GM12878 (cell line): ENCODE data around the gene TEKT5. TPM values are rescaled to one million over a fixed set of nuclear protein-coding genes. Genes with fewer than 3 reads are reported as not detected.

Source experiments
- ATAC-seq: fragments of 200-7000 bp; cut with Tn5 transposase; 3 replicates; pipeline ENCODE4 v1.9.1; 2020; ENCODE audit warnings: mild to moderate bottlenecking, moderate library complexity
- BruUV-seq: library from RNA; stranded (reverse); fragments of 400-500 nt; replicated peaks from 2 replicates; lab custom pipeline; 2021; lab: Mats Ljungman, UMichigan
- CTCF ChIA-PET: fragments of 300-600 bp; sonication (Branson Sonifier 250); formaldehyde crosslinking; extraction: SDS; loops from one replicate; lab custom pipeline; 2021; ENCODE audit warnings: inconsistent platforms; lab: Yijun Ruan, JAX
- POLR2A ChIA-PET: fragments of 350-600 bp; formaldehyde crosslinking; extraction: SDS; loops from one replicate; lab custom pipeline; 2021; ENCODE audit warnings: inconsistent platforms; lab: Charles Lee
- RAD21 ChIA-PET: fragments of 300-600 bp; sonication (Branson Sonifier 250); formaldehyde crosslinking; loops from one replicate; lab custom pipeline; 2023; ENCODE audit warnings: antibody characterized with exemption; ENCODE audit not compliant: unreplicated experiment; lab: Charles Lee
- SMC1A ChIA-PET: fragments of 300-600 bp; sonication (Branson Sonifier 250); formaldehyde crosslinking; loops from one replicate; lab custom pipeline; 2023; ENCODE audit not compliant: unreplicated experiment, uncharacterized antibody; lab: Charles Lee
- DNase-seq: peaks from one replicate; pipeline ENCODE4 v3.0.0-alpha.2; 2011; ENCODE audit warnings: low read depth, low spot score
- FAIRE-seq: peaks from 3 replicates; lab custom pipeline; 2011; peaks lifted over from hg19 to GRCh38; lab: Jason Lieb, UNC
- H2AFZ ChIP-seq: 2 replicates; pipeline ENCODE4 v1.6.0; 2011; ENCODE audit warnings: low read depth, low read length, control low read depth; ENCODE audit not compliant: control insufficient read depth
- H3K27ac ChIP-seq: 2 replicates; pipeline ENCODE4 v1.5.1; 2011; ENCODE audit warnings: control low read depth; ENCODE audit not compliant: control insufficient read depth, insufficient read depth
- H3K27me3 ChIP-seq, 2 experiments: replicated peaks in 1 of 2; 2 replicates each; pipeline versions ENCODE4 v1.6.0 to v1.6.1; 2011; ENCODE audit warnings: low read length in 1 of 2; ENCODE audit not compliant: control insufficient read depth in 2 of 2, insufficient read depth in 2 of 2
- H3K36me3 ChIP-seq, 2 experiments: 2 replicates each; pipeline ENCODE4 v1.5.1; 2011; ENCODE audit warnings: low read length in 1 of 2; ENCODE audit not compliant: control insufficient read depth in 2 of 2, insufficient read depth in 2 of 2
- H3K4me1 ChIP-seq: 2 replicates; pipeline ENCODE4 v1.6.1; 2011; ENCODE audit warnings: mild to moderate bottlenecking, low read length, moderate library complexity, mixed read lengths; ENCODE audit not compliant: control insufficient read depth, insufficient read depth
- H3K4me2 ChIP-seq: 2 replicates; pipeline ENCODE4 v1.6.0; 2011; ENCODE audit warnings: control low read depth; ENCODE audit not compliant: control insufficient read depth, insufficient read depth
- H3K4me3 ChIP-seq: fragments of 200-600 bp; sonication (generic); 2 replicates; pipeline ENCODE4 v1.5.1; 2016
- H3K79me2 ChIP-seq: 2 replicates; pipeline ENCODE4 v1.6.0; 2011; ENCODE audit warnings: low read length; ENCODE audit not compliant: control insufficient read depth, insufficient read depth
- H3K9ac ChIP-seq: 2 replicates; pipeline ENCODE4 v1.8.0; 2011; ENCODE audit warnings: low read length, control low read depth, mixed read lengths; ENCODE audit not compliant: control insufficient read depth, insufficient read depth
- H3K9me3 ChIP-seq: replicated peaks from 3 replicates; pipeline ENCODE4 v1.5.1; 2011; ENCODE audit warnings: mild to moderate bottlenecking, low read length; ENCODE audit not compliant: control insufficient read depth, insufficient read depth
- H4K20me1 ChIP-seq: 2 replicates; pipeline ENCODE4 v1.6.0; 2011; ENCODE audit not compliant: control insufficient read depth, insufficient read depth
- ATF2 ChIP-seq: IDR thresholded peaks from 2 replicates; pipeline ENCODE4 v1.6.1; 2012; ENCODE audit warnings: low read length, inconsistent platforms
- ATF3 ChIP-seq: IDR thresholded peaks from 2 replicates; pipeline ENCODE4 v1.6.1; 2011; ENCODE audit warnings: low read depth, mild to moderate bottlenecking, low read length, moderate library complexity, borderline replicate concordance; ENCODE audit errors: extremely low read depth
- ATF7 ChIP-seq: fragments of 450-650 bp; IDR thresholded peaks from 2 replicates; pipeline ENCODE4 v1.6.1; 2016; ENCODE audit warnings: low read depth, mild to moderate bottlenecking
- BCL11A ChIP-seq: IDR thresholded peaks from 2 replicates; pipeline ENCODE4 v1.6.1; 2011; ENCODE audit warnings: low read depth, low read length
- BCLAF1 ChIP-seq: fragments of 450-650 bp; IDR thresholded peaks from 2 replicates; pipeline ENCODE4 v1.6.1; 2017; ENCODE audit warnings: antibody characterized with exemption, mild to moderate bottlenecking, moderate library complexity
- GABPA ChIP-seq: IDR thresholded peaks from 2 replicates; pipeline ENCODE4 v1.6.1; 2014; ENCODE audit warnings: antibody characterized with exemption, low read depth, mild to moderate bottlenecking, inconsistent platforms
- IKZF1 ChIP-seq: fragments of 450-650 bp; conservative IDR thresholded peaks from 2 replicates; pipeline ENCODE4 v1.6.1; 2017; ENCODE audit warnings: antibody characterized with exemption, mild to moderate bottlenecking
- KLF5 ChIP-seq: fragments of 450-650 bp; IDR thresholded peaks from 2 replicates; pipeline ENCODE4 v1.6.1; 2014; ENCODE audit warnings: mild to moderate bottlenecking; ENCODE audit not compliant: partially characterized antibody
- MYB ChIP-seq: fragments of 150-350 bp; IDR thresholded peaks from 2 replicates; pipeline ENCODE4 v1.6.1; 2014; ENCODE audit warnings: mild to moderate bottlenecking, low read depth, low read length, borderline replicate concordance
- MYC ChIP-seq: IDR thresholded peaks from 2 replicates; pipeline ENCODE4 v1.6.1; 2011; ENCODE audit warnings: mild to moderate bottlenecking, low read length, moderate library complexity, inconsistent platforms; ENCODE audit not compliant: insufficient read depth, insufficient replicate concordance, insufficient read length, severe bottlenecking
- POU2F2 ChIP-seq: IDR thresholded peaks from 3 replicates; pipeline ENCODE4 v1.6.1; 2011; ENCODE audit warnings: low read depth, mild to moderate bottlenecking, low read length, borderline replicate concordance
- RBBP5 ChIP-seq: fragments of 200-600 bp; sonication (generic); conservative IDR thresholded peaks from 2 replicates; pipeline ENCODE4 v1.6.1; 2016
- RELA ChIP-seq: fragments of 450-650 bp; IDR thresholded peaks from 2 replicates; pipeline ENCODE4 v1.8.0; 2014; ENCODE audit warnings: borderline replicate concordance; ENCODE audit not compliant: partially characterized antibody
- SP1 ChIP-seq: IDR thresholded peaks from one replicate; pipeline ENCODE4 v1.6.1; 2011; ENCODE audit warnings: low read depth, low read length
- SREBF1 ChIP-seq: IDR thresholded peaks from 2 replicates; pipeline ENCODE4 v1.6.1; 2012; ENCODE audit warnings: mild to moderate bottlenecking, low read length
- ZBTB33 ChIP-seq: fragments of 450-650 bp; IDR thresholded peaks from 2 replicates; pipeline ENCODE4 v1.6.1; 2017; ENCODE audit warnings: mild to moderate bottlenecking
- ZNF622 ChIP-seq: fragments of 450-650 bp; IDR thresholded peaks from 2 replicates; pipeline ENCODE4 v1.6.1; 2017; ENCODE audit warnings: mild to moderate bottlenecking, inconsistent platforms
- WGBS: methylation state at CpG from one replicate; pipeline ENCODE4 v1.1.6; 2016; ENCODE audit warnings: low lambda C conversion rate; ENCODE audit not compliant: insufficient replicate concordance, insufficient coverage; ENCODE audit errors: missing lambda C conversion rate; 5-methylcytosine and 5-hydroxymethylcytosine counted together
- in situ Hi-C: fragments of 300-500 bp; cut with MboI; formaldehyde crosslinking; loops from 9 replicates; pipeline ENCODE4 v1.14.3; 2018; ENCODE audit warnings: mixed read lengths
- intact Hi-C: fragments of 100-400 bp; cut with micrococcal nuclease; formaldehyde crosslinking; loops from one replicate; pipeline ENCODE4 v1.14.2; 2022; ENCODE audit not compliant: unreplicated experiment
- polyA plus RNA-seq, 11 experiments: library from polyadenylated mRNA; depleted of rRNA in 4 of 11; unstranded in 6 of 11; stranded (reverse) in 5 of 11; fragments of >200 nt; fragmentation: Nextera tagmentation in 4 of 11; fragmentation: Illumina TruSeq in 1 of 11; extraction: Ambion mirVana in 4 of 11; extraction: Trizol in 1 of 11; gene quantifications; 1 replicate in 1 of 11; 2 replicates in 10 of 11; pipeline versions ENCODE4 v1.2.1 to v1.2.3, GENCODE V29; 2011 to 2016; ENCODE audit warnings: inconsistent platforms in 2 of 11, missing spikeins in 2 of 11, low read depth in 1 of 11
- total RNA-seq, 4 experiments: library from RNA; depleted of rRNA in 3 of 4; stranded (reverse); fragments of >200 nt in 3 of 4; fragmentation: Illumina TruSeq in 1 of 4; extraction: Trizol in 1 of 4; gene quantifications; 2 replicates each; pipeline versions ENCODE4 v1.2.1 to v1.2.3, GENCODE V29; 2013 to 2021

Gene TEKT5
- total and polyA plus RNA-seq, 10 of the 15 experiments (the other 5 are each of a cell fraction or from before 2014, with no cell fraction given) = 0.19 to 2.2 (median 0.68) TPM; not detected in 1

- TF ChIP-seq BCLAF1 (no peak), RELA (no peak), ZNF622 (no peak), BCL11A (no peak), MYB (no peak), KLF5 (no peak)
These were observed 46.9 kb downstream of the TEKT5 start (continued) for GRCh38 chr16:10647721-10648296.

GRCh38 chr16:10647264-10647720 is 47.4 kb downstream of the TEKT5 start:
- no peaks in the 10 kb centered on the region for H3K36me3 ChIP-seq
- ChIA-PET POLR2A (no interaction called here), CTCF (interaction anchor here (0.6 to 0.7 kb wide), 2 partner anchors 49 to 1441 kb away, joined by 3 to 4 read pairs; no protein-coding TSS in a partner anchor), RAD21 (no interaction called here), SMC1A (no interaction called here)
- no peak overlapping the region for H3K4me3 ChIP-seq
- H3K27ac ChIP-seq = no peak overlapping the region
- no peaks in the 10 kb centered on the region for H3K79me2 ChIP-seq
- BruUV-seq = no TSS peak
- DNase-seq (no peak), FAIRE-seq (no peak), ATAC-seq (no peak)
- H3K4me1 ChIP-seq = peaks cover 4% of the 10 kb centered on the region; the same call in 1 of the 2 replicates
- H2AFZ ChIP-seq = no peak overlapping the region
- H3K4me2 ChIP-seq = no peak overlapping the region
- in situ Hi-C loops (no loop called here), intact Hi-C loops (no loop called here)
- no peaks in the 10 kb centered on the region for H3K27me3 ChIP-seq
- H3K9me3 ChIP-seq = no peaks in the 10 kb centered on the region
- WGBS = 56% methylated on average over 7 of the region's 10 CpGs
- no peaks in the 10 kb centered on the region for H4K20me1 ChIP-seq
- no peak overlapping the region for H3K9ac ChIP-seq
- TF ChIP-seq IKZF1 (no peak), RBBP5 (no peak), MYC (no peak), ATF3 (no peak), ATF2 (no peak), ATF7 (no peak), ZBTB33 (no peak), SREBF1 (no peak), GABPA (no peak), SP1 (no peak), POU2F2 (no peak)
